ENCODE results near the gene CFAP251. TPM values are rescaled to one million over a fixed set of nuclear protein-coding genes. Genes with fewer than 3 reads are reported as not detected.

The CFAP251 gene
- polyA plus RNA-seq, 3 donors = 9.2 to 11.7 (median 10.8) TPM

GRCh38 chr12:122051231-122051876 is 133.0 kb downstream of the CFAP251 start:
- DNase-seq (ENCODE audit: low read depth in 3 of 3, low spot score in 2 of 3) = no peak

- DNase-seq (ENCODE audit: low read depth in 3 of 3, low spot score in 2 of 3) = no peak
Observed at GRCh38 chr12:122052285-122052684, 133.9 kb downstream of the CFAP251 start.

Other genes starting within 250 kb of the CFAP251 start
- 1 to 10 TPM; 1.7 to 2.3 (median 1.8) TPM for gene MORN3, start 248.9 kb upstream of the CFAP251 start, polyA plus RNA-seq (ENCODE audit: insufficient read length in 3 of 3)
- 1 to 10 TPM; 6.6 to 8.4 (median 8.1) TPM for gene TMEM120B, start 205.8 kb upstream of the CFAP251 start, polyA plus RNA-seq (ENCODE audit: insufficient read length in 3 of 3)
- 1 to 10 TPM; 8.9 to 9.6 (median 9.1) TPM for gene RHOF, start 124.9 kb upstream of the CFAP251 start, polyA plus RNA-seq (ENCODE audit: insufficient read length in 3 of 3)
- 10 to 100 TPM; 10.5 to 12.1 (median 12.0) TPM for gene SETD1B, start 114.6 kb upstream of the CFAP251 start, polyA plus RNA-seq (ENCODE audit: insufficient read length in 3 of 3)
- 1 to 10 TPM; 1.5 to 4.7 (median 3.9) TPM for gene HPD, start 59.7 kb upstream of the CFAP251 start, polyA plus RNA-seq (ENCODE audit: insufficient read length in 3 of 3)
- gene PSMD9, start 29.8 kb upstream of the CFAP251 start, polyA plus RNA-seq (ENCODE audit: insufficient read length in 3 of 3) = 10 to 100 TPM; 51.3 to 57.1 (median 57.1) TPM
- 10 to 100 TPM; 34.7 to 36.0 (median 35.7) TPM for gene BCL7A, start 103.3 kb downstream of the CFAP251 start, polyA plus RNA-seq (ENCODE audit: insufficient read length in 3 of 3)
- 10 to 100 TPM; 25.2 to 27.9 (median 25.5) TPM for gene MLXIP, start 160.2 kb downstream of the CFAP251 start, polyA plus RNA-seq (ENCODE audit: insufficient read length in 3 of 3)